ENCODE results near the gene CASP9. TPM values are rescaled to one million over a fixed set of nuclear protein-coding genes. Genes with fewer than 3 reads are reported as not detected.
"Not testable (repeated sequence)": the region's sequence is repeated elsewhere in the genome, so short reads cannot be mapped to it uniquely, and the experiment has no call there.

Gene CASP9
- total RNA-seq, 1 experiment from 2014 or later, result 15.9 TPM

- Histone ChIP-seq H3K79me1 (ENCODE audit: insufficient read depth, low read depth, low read length, poor library complexity, severe bottlenecking) (no peaks in the 10 kb centered on the region), H2BK120ac (ENCODE audit: low read depth, low read length, poor library complexity, severe bottlenecking) (no peak overlapping the region), H3K4me1 (ENCODE audit: insufficient read depth, low read length) (no peaks in the 10 kb centered on the region), H3K56ac (ENCODE audit: insufficient read length, low read depth, low read length) (no peak overlapping the region), H4K8ac (replicated peaks; ENCODE audit: insufficient read length, low read depth, low read length) (no peak overlapping the region), H3K9ac (ENCODE audit: extremely low read depth, insufficient read length, low read length) (no peak overlapping the region), H3K79me2 (ENCODE audit: insufficient read depth, low read length) (no peaks in the 10 kb centered on the region), H3K27ac (ENCODE audit: insufficient read length, low read depth, low read length) (no peak overlapping the region), H3K18ac (ENCODE audit: insufficient read length, low read depth, low read length) (no peak overlapping the region), H3K27me3 (ENCODE audit: insufficient read depth, low read length) (no peaks in the 10 kb centered on the region), H2BK5ac (ENCODE audit: insufficient read length, low read length) (no peak overlapping the region), H2AK5ac (ENCODE audit: insufficient read length, low read length) (no peak overlapping the region), H2AFZ (ENCODE audit: low read length) (no peak overlapping the region), H3K14ac (ENCODE audit: insufficient read depth, low read length) (no peak overlapping the region), H4K91ac (ENCODE audit: insufficient read length, low read depth, low read length) (no peak overlapping the region), H3K4me2 (ENCODE audit: insufficient read depth, insufficient read length, low read length) (no peak overlapping the region), H2BK12ac (ENCODE audit: insufficient read length, low read depth, low read length) (no peak overlapping the region), H4K5ac (ENCODE audit: insufficient read length, low read depth, low read length) (no peak overlapping the region), H4K20me1 (ENCODE audit: control insufficient read depth, insufficient read depth, insufficient read length) (no peaks in the 10 kb centered on the region), H3K23me2 (ENCODE audit: insufficient read length, low read depth, low read length, poor library complexity, severe bottlenecking) (no peaks in the 10 kb centered on the region), H3T11ph (ENCODE audit: low read length) (no peak overlapping the region), H3K23ac (ENCODE audit: insufficient read length, low read depth, low read length) (no peak overlapping the region), H3K9me3 (ENCODE audit: control insufficient read depth, low read depth, low read length) (no peaks in the 10 kb centered on the region), H2BK20ac (ENCODE audit: low read depth, low read length, poor library complexity, severe bottlenecking) (no peak overlapping the region), H2BK15ac (ENCODE audit: low read depth, low read length) (no peak overlapping the region), H3K4ac (ENCODE audit: low read depth, low read length) (no peak overlapping the region)
- no peak overlapping the region; a peak in 1 of 5 replicates for H3K4me3 Mint-ChIP-seq
- DNase-seq, result no peak
- peaks cover 4 to 17% (median 9%) of the 10 kb centered on the region in 3 experiments; a peak in 6 of 7 replicates for H3K36me3 Mint-ChIP-seq (ENCODE audit: insufficient read depth in 1 of 3, low read depth in 3 of 3)
- TF ChIP-seq CTCF (conservative IDR thresholded peaks at IDR 0.05), result no peak
- no peaks in the 10 kb centered on the region for H3K4me1 Mint-ChIP-seq
- H3K9me3 Mint-ChIP-seq, result no peaks in the 10 kb centered on the region
- WGBS (ENCODE audit: extremely low coverage, insufficient read length, low lambda C conversion rate), result no CpG with 5 or more reads among the region's 6 CpGs
- no peak overlapping the region for H3K27ac Mint-ChIP-seq
- no peaks in the 10 kb centered on the region; the same call in 1 of the 2 replicates for H3K27me3 Mint-ChIP-seq (ENCODE audit: low read depth)
These were observed 38.4 kb downstream of the CASP9 start for GRCh38 chr1:15485636-15486035.

DNA sequence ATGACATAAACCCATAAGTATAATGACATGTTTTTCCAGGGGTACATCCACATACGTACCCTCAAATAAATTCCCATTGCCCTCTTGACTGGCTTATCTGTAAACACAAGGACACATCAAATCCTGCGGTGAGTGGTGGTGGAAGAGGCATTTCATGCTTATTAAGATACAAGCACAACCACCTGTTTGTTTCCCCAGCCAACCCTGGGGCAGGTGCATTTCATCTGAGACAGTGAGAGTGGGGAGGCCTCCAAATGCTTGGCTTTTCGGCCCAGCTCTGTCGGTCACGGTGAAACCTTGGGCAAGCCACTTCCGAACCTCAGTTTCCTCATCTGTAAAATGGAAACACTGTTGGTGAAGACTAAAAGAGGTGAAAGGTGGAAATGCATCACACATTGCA, 39.6 kb downstream of the CASP9 start:
- not testable (repeated sequence) for H2BK12ac ChIP-seq (ENCODE audit: insufficient read length, low read depth, low read length); H3K9me3 Mint-ChIP-seq; H3K4me1 ChIP-seq (ENCODE audit: insufficient read depth, low read length); H3K79me1 ChIP-seq (ENCODE audit: insufficient read depth, low read depth, low read length, poor library complexity, severe bottlenecking); H2AK5ac ChIP-seq (ENCODE audit: insufficient read length, low read length); H3K9ac ChIP-seq (ENCODE audit: extremely low read depth, insufficient read length, low read length); H4K20me1 ChIP-seq (ENCODE audit: control insufficient read depth, insufficient read depth, insufficient read length); H3K27ac ChIP-seq (ENCODE audit: insufficient read length, low read depth, low read length); H3K4me3 Mint-ChIP-seq; H3K4me2 ChIP-seq (ENCODE audit: insufficient read depth, insufficient read length, low read length); H3K23ac ChIP-seq (ENCODE audit: insufficient read length, low read depth, low read length); H2BK120ac ChIP-seq (ENCODE audit: low read depth, low read length, poor library complexity, severe bottlenecking); DNase-seq; H4K91ac ChIP-seq (ENCODE audit: insufficient read length, low read depth, low read length); H3K79me2 ChIP-seq (ENCODE audit: insufficient read depth, low read length); H3K27me3 ChIP-seq (ENCODE audit: insufficient read depth, low read length); H3K27me3 Mint-ChIP-seq (ENCODE audit: low read depth); H2BK5ac ChIP-seq (ENCODE audit: insufficient read length, low read length); H3K4ac ChIP-seq (ENCODE audit: low read depth, low read length); H2AFZ ChIP-seq (ENCODE audit: low read length); H3K9me3 ChIP-seq (ENCODE audit: control insufficient read depth, low read depth, low read length); H3K18ac ChIP-seq (ENCODE audit: insufficient read length, low read depth, low read length); H3K14ac ChIP-seq (ENCODE audit: insufficient read depth, low read length); H3K27ac Mint-ChIP-seq; H4K8ac ChIP-seq (replicated peaks; ENCODE audit: insufficient read length, low read depth, low read length); H3K23me2 ChIP-seq (ENCODE audit: insufficient read length, low read depth, low read length, poor library complexity, severe bottlenecking); H2BK20ac ChIP-seq (ENCODE audit: low read depth, low read length, poor library complexity, severe bottlenecking); H3K4me1 Mint-ChIP-seq; H3T11ph ChIP-seq (ENCODE audit: low read length); H3K56ac ChIP-seq (ENCODE audit: insufficient read length, low read depth, low read length); H2BK15ac ChIP-seq (ENCODE audit: low read depth, low read length); H4K5ac ChIP-seq (ENCODE audit: insufficient read length, low read depth, low read length)
- H3K36me3 Mint-ChIP-seq (ENCODE audit: insufficient read depth in 1 of 3, low read depth in 3 of 3), result peaks cover 0 to 12% (median 5%) of the 10 kb centered on the region in 3 experiments; a peak in 5 of 7 replicates
- no CpG with 5 or more reads among the region's 6 CpGs for WGBS (ENCODE audit: extremely low coverage, insufficient read length, low lambda C conversion rate)
